SKM-1 treated with dmso at 0.1 percent for 144 hours (cell line): ENCODE results near the gene USP2.
A peak's percentile ranks its signal among the peaks of the same experiment; 100 is the strongest.

ENCODE experiments used
- DNase-seq: peaks from one replicate; lab custom pipeline; 2025; ENCODE audit not compliant: unreplicated experiment; lab: John Stamatoyannopoulos, UW

Gene USP2

DNA sequence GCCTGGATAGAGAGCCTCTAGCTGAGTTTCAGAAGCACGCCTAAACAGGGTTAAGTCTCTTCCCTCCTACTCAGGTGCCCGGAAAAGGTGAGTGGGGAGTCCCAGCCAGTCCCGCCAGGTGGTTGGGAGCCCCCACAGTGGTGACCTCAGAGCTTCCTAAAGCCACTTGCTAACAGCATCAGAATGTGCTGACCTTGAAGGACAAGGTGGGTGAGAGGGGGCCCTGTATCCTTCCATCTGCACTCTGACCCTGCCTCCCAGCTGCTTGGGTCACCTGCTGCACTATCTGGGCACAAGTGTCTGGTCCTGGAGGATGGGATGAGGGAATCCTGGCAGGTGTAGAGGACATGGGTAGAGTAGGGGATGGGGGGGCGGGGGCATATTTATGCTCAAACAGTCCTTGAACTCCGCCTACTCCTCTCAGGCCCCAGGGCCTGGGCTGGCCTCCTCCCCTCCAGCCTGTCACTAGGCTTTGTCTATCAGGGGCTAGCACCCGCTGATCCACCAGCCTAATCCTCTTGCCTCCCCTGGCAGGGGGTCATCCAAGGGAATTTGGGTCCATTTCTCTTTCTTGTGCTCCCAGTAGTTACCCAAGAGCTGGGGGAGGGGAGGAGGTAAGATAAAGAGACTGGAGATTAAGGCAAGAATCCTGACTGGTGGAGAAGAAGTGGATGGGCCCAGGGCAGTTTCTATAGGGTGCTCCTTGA lies 3.4 kb downstream of the USP2 start:
- no peak for DNase-seq

- no peak for DNase-seq
Observed at GRCh38 chr11:119377112-119377901, 4.2 kb downstream of the USP2 start.

DNA sequence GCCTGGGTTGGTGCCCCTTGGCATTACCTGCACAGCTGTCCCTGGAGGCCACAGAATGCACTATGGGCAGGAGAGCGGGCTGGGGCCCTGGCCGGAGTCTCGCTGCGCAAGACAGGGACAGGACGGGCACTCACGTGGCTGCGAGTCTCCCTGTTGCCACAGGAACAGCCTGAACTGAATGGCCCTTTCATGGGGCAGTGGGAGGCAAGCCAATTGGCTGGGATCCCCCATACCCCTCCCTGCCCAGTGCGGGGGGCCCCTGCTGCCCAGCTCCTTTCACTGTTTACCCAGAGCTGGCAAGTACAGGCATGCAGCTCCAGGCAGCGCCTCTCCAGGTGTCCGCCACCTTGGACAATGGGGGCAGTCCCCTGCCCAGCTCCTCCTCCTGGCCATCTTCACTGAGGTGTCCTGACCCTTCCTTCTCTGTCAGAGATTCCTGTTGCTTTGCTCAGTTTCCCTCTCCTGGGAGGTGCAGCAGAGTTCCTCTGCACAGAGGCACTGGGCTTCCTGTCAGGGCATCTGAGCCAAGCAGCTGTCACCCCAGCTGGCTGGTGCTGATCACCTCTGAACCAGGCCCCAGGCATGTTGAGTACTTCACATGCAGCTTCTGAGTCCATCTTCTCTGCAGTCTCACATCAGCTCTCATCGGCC lies 5.2 kb downstream of the USP2 start:
- no peak for DNase-seq

- no peak for DNase-seq
Observed at GRCh38 chr11:119375337-119376196, 5.9 kb downstream of the USP2 start.

GRCh38 chr11:119374632-119375336 lies 6.7 kb downstream of the USP2 start:
- no peak for DNase-seq

GRCh38 chr11:119373921-119374631 lies 7.4 kb downstream of the USP2 start:
- peak; percentile 40 for DNase-seq

- no peak for DNase-seq
Observed at GRCh38 chr11:119373059-119373920, 8.2 kb downstream of the USP2 start.

GRCh38 chr11:119372260-119373058 lies 9.0 kb downstream of the USP2 start:
- DNase-seq = no peak

- DNase-seq = no peak
Observed at GRCh38 chr11:119371778-119372182, 9.7 kb downstream of the USP2 start.

DNA sequence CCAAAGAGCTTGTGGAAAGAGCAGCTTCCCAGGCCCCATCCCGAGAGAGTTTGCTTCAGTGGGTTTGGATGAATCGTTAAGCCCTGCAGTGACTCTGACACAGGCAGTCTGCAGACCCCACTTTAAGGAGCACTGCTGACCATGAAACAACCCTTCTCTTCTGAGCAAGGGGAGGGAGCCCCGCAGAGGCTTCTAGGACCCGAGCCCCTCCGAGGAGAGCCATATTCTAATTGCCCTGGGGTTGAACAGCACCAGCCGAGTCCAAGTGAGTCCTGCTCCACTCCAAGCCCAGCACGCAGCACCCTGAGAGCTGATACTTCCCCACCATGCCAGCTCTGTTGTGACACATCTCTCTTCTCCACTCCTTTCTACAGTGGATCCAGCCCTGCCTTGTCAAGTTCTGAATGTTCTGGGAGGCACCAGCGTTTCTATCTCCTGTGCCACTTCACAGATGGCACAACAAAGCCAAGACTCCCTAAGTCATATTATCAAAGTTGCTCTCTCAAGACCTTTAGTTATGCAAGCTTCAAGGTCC lies 10.4 kb downstream of the USP2 start:
- no peak for DNase-seq

GRCh38 chr11:119370486-119371046 lies 10.9 kb downstream of the USP2 start:
- DNase-seq = no peak

GRCh38 chr11:119369132-119369925 lies 12.2 kb downstream of the USP2 start:
- no peak for DNase-seq

DNA sequence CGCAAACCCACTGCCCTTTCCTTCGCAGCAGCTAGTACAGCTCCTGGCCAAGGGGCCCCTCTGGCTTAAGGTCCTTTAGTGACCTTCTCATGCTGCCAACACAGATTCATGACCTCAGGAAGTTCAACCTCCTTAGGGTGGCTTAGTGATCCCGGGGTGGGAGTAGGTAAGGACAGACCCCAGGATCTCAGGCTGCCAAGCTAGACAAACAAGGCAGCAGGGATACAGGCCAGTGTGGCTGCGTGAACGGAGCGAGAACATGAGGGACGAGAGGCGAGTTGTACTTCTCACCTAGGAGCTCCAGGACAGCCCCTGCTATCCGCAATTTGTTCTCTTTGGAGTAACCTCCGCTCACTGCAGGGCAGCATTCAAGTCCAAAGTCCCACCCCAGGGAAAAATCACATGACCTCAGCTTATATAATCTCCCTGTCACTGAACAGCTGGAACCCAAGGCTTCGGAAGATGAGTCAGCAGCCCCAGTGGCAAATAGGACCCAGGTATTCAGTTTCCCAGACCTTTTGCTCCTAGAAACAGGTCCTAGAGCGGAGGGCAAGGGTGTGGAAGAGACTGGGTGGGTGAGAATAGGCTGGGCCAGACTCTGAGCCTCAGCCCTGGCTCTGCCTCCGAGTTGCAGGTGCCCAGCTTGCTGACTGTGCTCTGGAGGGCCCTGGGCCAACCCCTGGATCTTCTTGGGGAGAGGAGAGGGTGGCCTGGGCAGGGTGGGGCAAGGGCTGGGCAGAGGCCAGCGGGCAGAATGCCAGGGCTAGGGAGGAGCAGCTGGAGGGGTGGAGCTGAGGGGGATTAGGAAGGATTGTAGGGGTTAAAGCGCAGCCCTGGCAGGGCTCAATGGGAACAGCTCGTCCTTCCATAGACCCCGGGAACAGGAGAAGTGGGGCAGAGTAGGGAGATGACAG lies 13.1 kb downstream of the USP2 start:
- DNase-seq = no peak

GRCh38 chr11:119367661-119368120 lies 13.8 kb downstream of the USP2 start:
- peak; percentile 89 for DNase-seq
